ENCODE data around the gene RIMKLB.

RIMKLB gene

DNA sequence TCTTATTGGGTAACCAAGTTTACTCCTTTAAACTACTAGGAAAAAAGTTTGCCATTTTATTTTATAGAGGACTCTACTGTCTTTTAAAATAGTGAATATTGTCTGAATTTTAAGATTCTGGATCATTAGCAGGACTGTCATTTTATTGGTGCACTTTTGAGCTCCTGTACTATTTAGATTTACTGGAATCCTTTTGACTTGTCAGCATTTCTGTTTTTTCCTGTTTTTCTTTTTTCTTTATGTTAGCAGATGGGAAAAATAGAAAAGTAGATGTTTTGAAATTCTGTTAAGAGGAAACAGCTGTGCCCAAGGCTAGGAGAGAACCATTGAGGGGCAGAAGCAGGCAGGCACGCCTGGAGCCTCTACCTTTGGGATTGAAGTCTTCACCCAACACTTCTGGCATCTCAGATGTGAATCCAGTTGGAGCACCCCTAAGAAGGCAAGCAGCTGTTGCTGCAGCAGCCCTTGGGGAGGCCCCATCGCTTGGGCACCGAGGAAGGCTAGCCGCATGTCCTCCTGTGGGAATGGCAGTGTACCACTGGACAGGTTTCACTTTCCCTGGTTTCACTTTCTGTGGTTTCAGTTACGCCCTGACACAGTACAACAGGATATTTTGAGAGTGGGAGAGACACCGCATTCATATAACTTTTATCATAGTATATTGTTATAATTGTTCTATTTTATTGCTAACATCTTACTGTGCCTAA lies 11.5 kb downstream of the RIMKLB start:
- ATAC-seq = peak; percentile 42; the same call in 1 of the 3 replicates
- TF ChIP-seq TOX (CRISPR knock-in tag; IDR thresholded peaks at IDR 0.05; ENCODE audit: borderline replicate concordance) (no peak), TCF4 (CRISPR knock-in tag; IDR thresholded peaks at IDR 0.05; ENCODE audit: borderline replicate concordance) (no peak), ZNF565 (CRISPR knock-in tag; conservative IDR thresholded peaks at IDR 0.05; ENCODE audit: low read depth) (no peak), SNAI2 (CRISPR knock-in tag; IDR thresholded peaks at IDR 0.05) (no peak), PPARA (CRISPR knock-in tag; IDR thresholded peaks at IDR 0.05; ENCODE audit: borderline replicate concordance) (no peak), RARB (CRISPR knock-in tag; IDR thresholded peaks at IDR 0.05) (no peak), BACH2 (CRISPR knock-in tag; IDR thresholded peaks at IDR 0.05; ENCODE audit: borderline replicate concordance) (no peak), ESRRG (CRISPR knock-in tag; IDR thresholded peaks at IDR 0.05) (no peak), ISL1 (CRISPR knock-in tag; IDR thresholded peaks at IDR 0.05) (no peak), OSR1 (CRISPR knock-in tag; IDR thresholded peaks at IDR 0.05) (no peak), ARNTL (CRISPR knock-in tag; IDR thresholded peaks at IDR 0.05; ENCODE audit: borderline replicate concordance, low read depth) (no peak), ZNF8 (CRISPR knock-in tag; IDR thresholded peaks at IDR 0.05) (no peak)
- TF ChIP-seq, protein P1, sequence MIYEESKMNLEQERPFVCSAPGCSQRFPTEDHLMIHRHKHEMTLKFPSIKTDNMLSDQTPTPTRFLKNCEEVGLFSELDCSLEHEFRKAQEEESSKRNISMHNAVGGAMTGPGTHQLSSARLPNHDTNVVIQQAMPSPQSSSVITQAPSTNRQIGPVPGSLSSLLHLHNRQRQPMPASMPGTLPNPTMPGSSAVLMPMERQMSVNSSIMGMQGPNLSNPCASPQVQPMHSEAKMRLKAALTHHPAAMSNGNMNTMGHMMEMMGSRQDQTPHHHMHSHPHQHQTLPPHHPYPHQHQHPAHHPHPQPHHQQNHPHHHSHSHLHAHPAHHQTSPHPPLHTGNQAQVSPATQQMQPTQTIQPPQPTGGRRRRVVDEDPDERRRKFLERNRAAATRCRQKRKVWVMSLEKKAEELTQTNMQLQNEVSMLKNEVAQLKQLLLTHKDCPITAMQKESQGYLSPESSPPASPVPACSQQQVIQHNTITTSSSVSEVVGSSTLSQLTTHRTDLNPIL (CRISPR knock-in tag; IDR thresholded peaks at IDR 0.05; ENCODE audit: low read depth) = no peak
- TF ChIP-seq, protein P2, sequence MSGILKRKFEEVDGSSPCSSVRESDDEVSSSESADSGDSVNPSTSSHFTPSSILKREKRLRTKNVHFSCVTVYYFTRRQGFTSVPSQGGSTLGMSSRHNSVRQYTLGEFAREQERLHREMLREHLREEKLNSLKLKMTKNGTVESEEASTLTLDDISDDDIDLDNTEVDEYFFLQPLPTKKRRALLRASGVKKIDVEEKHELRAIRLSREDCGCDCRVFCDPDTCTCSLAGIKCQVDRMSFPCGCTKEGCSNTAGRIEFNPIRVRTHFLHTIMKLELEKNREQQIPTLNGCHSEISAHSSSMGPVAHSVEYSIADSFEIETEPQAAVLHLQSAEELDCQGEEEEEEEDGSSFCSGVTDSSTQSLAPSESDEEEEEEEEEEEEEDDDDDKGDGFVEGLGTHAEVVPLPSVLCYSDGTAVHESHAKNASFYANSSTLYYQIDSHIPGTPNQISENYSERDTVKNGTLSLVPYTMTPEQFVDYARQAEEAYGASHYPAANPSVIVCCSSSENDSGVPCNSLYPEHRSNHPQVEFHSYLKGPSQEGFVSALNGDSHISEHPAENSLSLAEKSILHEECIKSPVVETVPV (CRISPR knock-in tag; IDR thresholded peaks at IDR 0.05) = no peak

DNA sequence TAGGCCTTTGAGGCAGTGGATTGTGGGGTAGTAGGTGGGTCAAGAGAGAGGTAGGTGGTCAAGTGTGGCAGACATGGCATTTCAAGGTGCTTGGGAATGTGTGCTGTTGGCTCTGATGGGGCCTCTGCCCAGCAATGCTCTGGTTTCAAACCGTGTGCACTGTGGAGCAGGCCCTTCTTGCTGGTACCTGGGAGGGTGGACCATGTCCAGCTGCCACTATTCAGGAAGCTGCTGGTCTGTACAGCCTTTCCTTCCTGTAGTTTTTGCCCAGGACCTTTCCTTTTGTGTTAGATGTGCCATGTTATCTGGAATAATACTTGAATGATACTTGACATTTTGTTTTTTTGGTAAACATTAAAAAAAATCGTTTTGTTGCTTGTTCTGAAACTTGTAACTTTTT lies 14.8 kb downstream of the RIMKLB start:
- ATAC-seq = no peak
- TF ChIP-seq ZNF8 (CRISPR knock-in tag; IDR thresholded peaks at IDR 0.05) = no peak

DNA sequence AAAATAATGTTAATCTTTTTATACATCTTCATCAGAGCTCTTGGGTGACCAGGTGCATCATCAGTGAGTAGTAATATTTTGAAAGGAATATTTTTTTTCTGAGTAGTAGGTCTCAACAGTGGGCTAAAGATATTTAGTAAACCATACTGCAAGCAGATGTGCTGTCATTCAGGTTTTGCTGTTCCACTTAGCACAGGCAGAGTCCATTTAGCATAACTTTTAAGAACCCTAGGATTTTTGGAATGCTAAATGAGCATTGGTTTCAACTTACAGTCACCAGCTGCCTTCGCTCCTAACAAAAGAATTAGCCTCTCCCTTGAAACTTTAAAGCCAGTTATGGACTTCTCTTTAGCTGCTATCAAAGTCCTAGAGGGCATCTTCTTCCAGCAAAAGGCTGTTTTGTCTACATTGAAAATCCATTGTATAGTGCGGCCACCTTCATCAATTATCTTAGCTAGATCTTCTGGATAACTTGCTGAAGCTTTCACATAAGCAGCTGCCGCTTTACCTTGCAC lies 24.6 kb downstream of the RIMKLB start:
- TF ChIP-seq, protein P3, sequence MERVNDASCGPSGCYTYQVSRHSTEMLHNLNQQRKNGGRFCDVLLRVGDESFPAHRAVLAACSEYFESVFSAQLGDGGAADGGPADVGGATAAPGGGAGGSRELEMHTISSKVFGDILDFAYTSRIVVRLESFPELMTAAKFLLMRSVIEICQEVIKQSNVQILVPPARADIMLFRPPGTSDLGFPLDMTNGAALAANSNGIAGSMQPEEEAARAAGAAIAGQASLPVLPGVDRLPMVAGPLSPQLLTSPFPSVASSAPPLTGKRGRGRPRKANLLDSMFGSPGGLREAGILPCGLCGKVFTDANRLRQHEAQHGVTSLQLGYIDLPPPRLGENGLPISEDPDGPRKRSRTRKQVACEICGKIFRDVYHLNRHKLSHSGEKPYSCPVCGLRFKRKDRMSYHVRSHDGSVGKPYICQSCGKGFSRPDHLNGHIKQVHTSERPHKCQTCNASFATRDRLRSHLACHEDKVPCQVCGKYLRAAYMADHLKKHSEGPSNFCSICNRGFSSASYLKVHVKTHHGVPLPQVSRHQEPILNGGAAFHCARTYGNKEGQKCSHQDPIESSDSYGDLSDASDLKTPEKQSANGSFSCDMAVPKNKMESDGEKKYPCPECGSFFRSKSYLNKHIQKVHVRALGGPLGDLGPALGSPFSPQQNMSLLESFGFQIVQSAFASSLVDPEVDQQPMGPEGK (CRISPR knock-in tag; IDR thresholded peaks at IDR 0.05; ENCODE audit: borderline replicate concordance) = no peak
- no peak for TF ChIP-seq ESRRG (CRISPR knock-in tag; IDR thresholded peaks at IDR 0.05)
- ATAC-seq = no peak

DNA sequence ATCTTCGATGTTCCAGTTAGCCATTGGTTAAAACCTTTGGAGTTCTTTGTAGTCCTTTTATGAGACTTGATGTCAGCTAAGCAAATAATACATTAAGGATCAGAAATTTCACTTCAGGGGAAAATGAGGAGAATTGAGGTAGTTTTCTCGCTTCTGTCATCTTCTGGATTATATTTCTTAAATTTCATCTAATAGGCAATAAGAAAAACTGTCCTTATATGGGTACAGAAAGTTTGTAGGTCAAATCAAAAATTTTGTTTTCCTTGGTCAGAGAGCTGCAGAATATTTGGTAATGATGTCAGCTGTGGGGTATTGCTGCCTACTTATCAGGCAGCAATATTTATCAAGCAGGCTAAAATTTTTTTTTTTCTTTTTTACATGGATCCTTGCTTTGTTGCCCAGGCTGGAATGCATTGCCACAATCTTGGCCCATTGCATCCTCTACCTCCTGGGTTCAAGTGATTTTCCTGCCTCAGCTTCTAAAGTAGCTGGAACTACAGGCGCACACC lies 37.1 kb downstream of the RIMKLB start:
- TF ChIP-seq ESRRG (CRISPR knock-in tag; IDR thresholded peaks at IDR 0.05) (no peak), GLIS3 (CRISPR knock-in tag; IDR thresholded peaks at IDR 0.05) (no peak), RARB (CRISPR knock-in tag; IDR thresholded peaks at IDR 0.05) (no peak), ARNTL (CRISPR knock-in tag; IDR thresholded peaks at IDR 0.05; ENCODE audit: borderline replicate concordance, low read depth) (no peak), PPARA (CRISPR knock-in tag; IDR thresholded peaks at IDR 0.05; ENCODE audit: borderline replicate concordance) (no peak), ISL1 (CRISPR knock-in tag; IDR thresholded peaks at IDR 0.05) (no peak), ZNF70 (CRISPR knock-in tag; IDR thresholded peaks at IDR 0.05) (no peak), ZFP3 (CRISPR knock-in tag; IDR thresholded peaks at IDR 0.05) (no peak), TCF4 (CRISPR knock-in tag; IDR thresholded peaks at IDR 0.05; ENCODE audit: borderline replicate concordance) (no peak), TOX (CRISPR knock-in tag; IDR thresholded peaks at IDR 0.05; ENCODE audit: borderline replicate concordance) (no peak), CSDC2 (CRISPR knock-in tag; IDR thresholded peaks at IDR 0.05) (no peak)
- TF ChIP-seq, protein P4, sequence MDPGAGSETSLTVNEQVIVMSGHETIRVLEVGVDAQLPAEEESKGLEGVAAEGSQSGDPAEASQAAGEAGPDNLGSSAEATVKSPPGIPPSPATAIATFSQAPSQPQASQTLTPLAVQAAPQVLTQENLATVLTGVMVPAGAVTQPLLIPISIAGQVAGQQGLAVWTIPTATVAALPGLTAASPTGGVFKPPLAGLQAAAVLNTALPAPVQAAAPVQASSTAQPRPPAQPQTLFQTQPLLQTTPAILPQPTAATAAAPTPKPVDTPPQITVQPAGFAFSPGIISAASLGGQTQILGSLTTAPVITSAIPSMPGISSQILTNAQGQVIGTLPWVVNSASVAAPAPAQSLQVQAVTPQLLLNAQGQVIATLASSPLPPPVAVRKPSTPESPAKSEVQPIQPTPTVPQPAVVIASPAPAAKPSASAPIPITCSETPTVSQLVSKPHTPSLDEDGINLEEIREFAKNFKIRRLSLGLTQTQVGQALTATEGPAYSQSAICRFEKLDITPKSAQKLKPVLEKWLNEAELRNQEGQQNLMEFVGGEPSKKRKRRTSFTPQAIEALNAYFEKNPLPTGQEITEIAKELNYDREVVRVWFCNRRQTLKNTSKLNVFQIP (CRISPR knock-in tag; IDR thresholded peaks at IDR 0.05; ENCODE audit: borderline replicate concordance, low read depth) = no peak
- TF ChIP-seq, protein P5, sequence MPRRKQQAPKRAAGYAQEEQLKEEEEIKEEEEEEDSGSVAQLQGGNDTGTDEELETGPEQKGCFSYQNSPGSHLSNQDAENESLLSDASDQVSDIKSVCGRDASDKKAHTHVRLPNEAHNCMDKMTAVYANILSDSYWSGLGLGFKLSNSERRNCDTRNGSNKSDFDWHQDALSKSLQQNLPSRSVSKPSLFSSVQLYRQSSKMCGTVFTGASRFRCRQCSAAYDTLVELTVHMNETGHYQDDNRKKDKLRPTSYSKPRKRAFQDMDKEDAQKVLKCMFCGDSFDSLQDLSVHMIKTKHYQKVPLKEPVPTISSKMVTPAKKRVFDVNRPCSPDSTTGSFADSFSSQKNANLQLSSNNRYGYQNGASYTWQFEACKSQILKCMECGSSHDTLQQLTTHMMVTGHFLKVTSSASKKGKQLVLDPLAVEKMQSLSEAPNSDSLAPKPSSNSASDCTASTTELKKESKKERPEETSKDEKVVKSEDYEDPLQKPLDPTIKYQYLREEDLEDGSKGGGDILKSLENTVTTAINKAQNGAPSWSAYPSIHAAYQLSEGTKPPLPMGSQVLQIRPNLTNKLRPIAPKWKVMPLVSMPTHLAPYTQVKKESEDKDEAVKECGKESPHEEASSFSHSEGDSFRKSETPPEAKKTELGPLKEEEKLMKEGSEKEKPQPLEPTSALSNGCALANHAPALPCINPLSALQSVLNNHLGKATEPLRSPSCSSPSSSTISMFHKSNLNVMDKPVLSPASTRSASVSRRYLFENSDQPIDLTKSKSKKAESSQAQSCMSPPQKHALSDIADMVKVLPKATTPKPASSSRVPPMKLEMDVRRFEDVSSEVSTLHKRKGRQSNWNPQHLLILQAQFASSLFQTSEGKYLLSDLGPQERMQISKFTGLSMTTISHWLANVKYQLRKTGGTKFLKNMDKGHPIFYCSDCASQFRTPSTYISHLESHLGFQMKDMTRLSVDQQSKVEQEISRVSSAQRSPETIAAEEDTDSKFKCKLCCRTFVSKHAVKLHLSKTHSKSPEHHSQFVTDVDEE (CRISPR knock-in tag; IDR thresholded peaks at IDR 0.05) = no peak
- TF ChIP-seq, protein P2 (CRISPR knock-in tag; IDR thresholded peaks at IDR 0.05) = no peak
- TF ChIP-seq, protein P1 (CRISPR knock-in tag; IDR thresholded peaks at IDR 0.05; ENCODE audit: low read depth) = no peak
- no peak for ATAC-seq
